ENCODE data around the gene HLA-DOA.

Gene HLA-DOA

GRCh38 chr6:32989368-32989767 is 20.0 kb downstream of the HLA-DOA start:
- Histone ChIP-seq H3K9ac (ENCODE audit: low read length) (no peak overlapping the region), H3K27me3 (ENCODE audit: control insufficient read depth, insufficient read depth, low read length) (no peaks in the 10 kb centered on the region), H3K36me3 (ENCODE audit: control insufficient read depth, insufficient read depth, low read length) (no peaks in the 10 kb centered on the region), H3K9me3 (ENCODE audit: control insufficient read depth, insufficient read depth, low read depth, low read length) (no peaks in the 10 kb centered on the region), H3K4me1 (ENCODE audit: control insufficient read depth, insufficient read depth, low read length) (peaks cover 4% of the 10 kb centered on the region; the same call in 1 of the 2 replicates), H3K27ac (ENCODE audit: low read depth, low read length) (no peak overlapping the region), H3K4me3 (ENCODE audit: low read depth, low read length) (no peak overlapping the region)

GRCh38 chr6:32984622-32985389 is 24.6 kb downstream of the HLA-DOA start:
- H3K36me3 ChIP-seq (ENCODE audit: control insufficient read depth, insufficient read depth, low read length), result peaks cover 28% of the 10 kb centered on the region
- no peak overlapping the region for H3K4me3 ChIP-seq (ENCODE audit: low read depth, low read length)
- H3K27me3 ChIP-seq (ENCODE audit: control insufficient read depth, insufficient read depth, low read length), result no peaks in the 10 kb centered on the region
- H3K27ac ChIP-seq (ENCODE audit: low read depth, low read length), result no peak overlapping the region
- H3K9ac ChIP-seq (ENCODE audit: low read length), result no peak overlapping the region
- H3K4me1 ChIP-seq (ENCODE audit: control insufficient read depth, insufficient read depth, low read length), result peaks cover 4% of the 10 kb centered on the region; the same call in 1 of the 2 replicates
- H3K9me3 ChIP-seq (ENCODE audit: control insufficient read depth, insufficient read depth, low read depth, low read length), result no peaks in the 10 kb centered on the region

- Histone ChIP-seq H3K9me3 (ENCODE audit: control insufficient read depth, insufficient read depth, low read depth, low read length) (no peaks in the 10 kb centered on the region), H3K4me3 (ENCODE audit: low read depth, low read length) (no peak overlapping the region), H3K27ac (ENCODE audit: low read depth, low read length) (no peak overlapping the region), H3K27me3 (ENCODE audit: control insufficient read depth, insufficient read depth, low read length) (no peaks in the 10 kb centered on the region), H3K9ac (ENCODE audit: low read length) (no peak overlapping the region), H3K36me3 (ENCODE audit: control insufficient read depth, insufficient read depth, low read length) (peaks cover 35% of the 10 kb centered on the region), H3K4me1 (ENCODE audit: control insufficient read depth, insufficient read depth, low read length) (peaks cover 4% of the 10 kb centered on the region; the same call in 1 of the 2 replicates)
Observed at GRCh38 chr6:32983964-32984621, 25.3 kb downstream of the HLA-DOA start.

GRCh38 chr6:32983493-32983848 is 25.9 kb downstream of the HLA-DOA start:
- H3K9ac ChIP-seq (ENCODE audit: low read length), result no peak overlapping the region
- H3K9me3 ChIP-seq (ENCODE audit: control insufficient read depth, insufficient read depth, low read depth, low read length), result no peaks in the 10 kb centered on the region
- no peak overlapping the region for H3K27ac ChIP-seq (ENCODE audit: low read depth, low read length)
- no peak overlapping the region for H3K4me3 ChIP-seq (ENCODE audit: low read depth, low read length)
- no peaks in the 10 kb centered on the region for H3K27me3 ChIP-seq (ENCODE audit: control insufficient read depth, insufficient read depth, low read length)
- peaks cover 4% of the 10 kb centered on the region; the same call in 1 of the 2 replicates for H3K4me1 ChIP-seq (ENCODE audit: control insufficient read depth, insufficient read depth, low read length)
- H3K36me3 ChIP-seq (ENCODE audit: control insufficient read depth, insufficient read depth, low read length), result peaks cover 41% of the 10 kb centered on the region

GRCh38 chr6:32982702-32983492 is 26.5 kb downstream of the HLA-DOA start:
- no peak overlapping the region for H3K4me3 ChIP-seq (ENCODE audit: low read depth, low read length)
- H3K27me3 ChIP-seq (ENCODE audit: control insufficient read depth, insufficient read depth, low read length), result no peaks in the 10 kb centered on the region
- no peaks in the 10 kb centered on the region for H3K9me3 ChIP-seq (ENCODE audit: control insufficient read depth, insufficient read depth, low read depth, low read length)
- no peak overlapping the region for H3K9ac ChIP-seq (ENCODE audit: low read length)
- H3K27ac ChIP-seq (ENCODE audit: low read depth, low read length), result no peak overlapping the region
- H3K36me3 ChIP-seq (ENCODE audit: control insufficient read depth, insufficient read depth, low read length), result peaks cover 47% of the 10 kb centered on the region
- 0 out of 2 replicates have a peak, but pooled peaks cover under 1% of the 10 kb centered on the region for H3K4me1 ChIP-seq (ENCODE audit: control insufficient read depth, insufficient read depth, low read length)

GRCh38 chr6:32982084-32982701 is 27.2 kb downstream of the HLA-DOA start:
- Histone ChIP-seq H3K9me3 (ENCODE audit: control insufficient read depth, insufficient read depth, low read depth, low read length) (no peaks in the 10 kb centered on the region), H3K4me1 (ENCODE audit: control insufficient read depth, insufficient read depth, low read length) (0 out of 2 replicates have a peak, but pooled peaks cover 4% of the 10 kb centered on the region), H3K27me3 (ENCODE audit: control insufficient read depth, insufficient read depth, low read length) (no peaks in the 10 kb centered on the region), H3K36me3 (ENCODE audit: control insufficient read depth, insufficient read depth, low read length) (peaks cover 54% of the 10 kb centered on the region), H3K9ac (ENCODE audit: low read length) (no peak overlapping the region), H3K27ac (ENCODE audit: low read depth, low read length) (no peak overlapping the region), H3K4me3 (ENCODE audit: low read depth, low read length) (no peak overlapping the region)

- no peaks in the 10 kb centered on the region for H3K9me3 ChIP-seq (ENCODE audit: control insufficient read depth, insufficient read depth, low read depth, low read length)
- no peaks in the 10 kb centered on the region for H3K27me3 ChIP-seq (ENCODE audit: control insufficient read depth, insufficient read depth, low read length)
- H3K4me3 ChIP-seq (ENCODE audit: low read depth, low read length), result no peak overlapping the region
- H3K27ac ChIP-seq (ENCODE audit: low read depth, low read length), result no peak overlapping the region
- no peak overlapping the region for H3K9ac ChIP-seq (ENCODE audit: low read length)
- H3K36me3 ChIP-seq (ENCODE audit: control insufficient read depth, insufficient read depth, low read length), result peaks cover 70% of the 10 kb centered on the region
- 0 out of 2 replicates have a peak, but pooled peaks cover 4% of the 10 kb centered on the region for H3K4me1 ChIP-seq (ENCODE audit: control insufficient read depth, insufficient read depth, low read length)
Observed at GRCh38 chr6:32980488-32981038, 28.8 kb downstream of the HLA-DOA start.

GRCh38 chr6:32979720-32980487 is 29.5 kb downstream of the HLA-DOA start:
- Histone ChIP-seq H3K9ac (ENCODE audit: low read length) (no peak overlapping the region), H3K9me3 (ENCODE audit: control insufficient read depth, insufficient read depth, low read depth, low read length) (no peaks in the 10 kb centered on the region), H3K4me1 (ENCODE audit: control insufficient read depth, insufficient read depth, low read length) (0 out of 2 replicates have a peak, but pooled peaks cover 7% of the 10 kb centered on the region), H3K27me3 (ENCODE audit: control insufficient read depth, insufficient read depth, low read length) (no peaks in the 10 kb centered on the region), H3K36me3 (ENCODE audit: control insufficient read depth, insufficient read depth, low read length) (peaks cover 77% of the 10 kb centered on the region), H3K4me3 (ENCODE audit: low read depth, low read length) (no peak overlapping the region), H3K27ac (ENCODE audit: low read depth, low read length) (no peak overlapping the region)

- H3K27ac ChIP-seq (ENCODE audit: low read depth, low read length), result no peak overlapping the region
- no peak overlapping the region for H3K4me3 ChIP-seq (ENCODE audit: low read depth, low read length)
- 0 out of 2 replicates have a peak, but pooled peaks cover 7% of the 10 kb centered on the region for H3K4me1 ChIP-seq (ENCODE audit: control insufficient read depth, insufficient read depth, low read length)
- no peak overlapping the region for H3K9ac ChIP-seq (ENCODE audit: low read length)
- H3K9me3 ChIP-seq (ENCODE audit: control insufficient read depth, insufficient read depth, low read depth, low read length), result no peaks in the 10 kb centered on the region
- peaks cover 97% of the 10 kb centered on the region for H3K36me3 ChIP-seq (ENCODE audit: control insufficient read depth, insufficient read depth, low read length)
- no peaks in the 10 kb centered on the region for H3K27me3 ChIP-seq (ENCODE audit: control insufficient read depth, insufficient read depth, low read length)
Observed at GRCh38 chr6:32977953-32978324, 31.5 kb downstream of the HLA-DOA start.
